Parathyroid adenoma (tissue), 2 donors: Measurements from ENCODE around the gene LDHAL6B.

Source experiments
- H2AFZ ChIP-seq: fragments of 300-600 bp; sonication (generic); one replicate; pipeline ENCODE4 v1.7.0; 2017; ENCODE audit warnings: antibody characterized with exemption, mild to moderate bottlenecking
- H3K27ac ChIP-seq: fragments of 300-600 bp; sonication (generic); one replicate; pipeline ENCODE4 v1.7.0; 2017
- H3K27me3 ChIP-seq: fragments of 300-600 bp; sonication (generic); one replicate; pipeline ENCODE4 v1.7.0; 2017; ENCODE audit warnings: low read length; ENCODE audit not compliant: control insufficient read depth, insufficient read depth
- H3K36me3 ChIP-seq: fragments of 300-600 bp; sonication (generic); one replicate; pipeline ENCODE4 v1.7.0; 2017; ENCODE audit warnings: low read length; ENCODE audit not compliant: control insufficient read depth, insufficient read depth
- H3K4me1 ChIP-seq: fragments of 300-600 bp; sonication (generic); one replicate; pipeline ENCODE4 v1.7.0; 2017; ENCODE audit warnings: control low read depth
- H3K4me2 ChIP-seq: fragments of 300-600 bp; sonication (generic); one replicate; pipeline ENCODE4 v1.7.0; 2017; ENCODE audit warnings: low read length
- H3K4me3 ChIP-seq: fragments of 300-600 bp; sonication (generic); one replicate; pipeline ENCODE4 v1.7.0; 2017; ENCODE audit warnings: low read depth, low read length
- H3K79me2 ChIP-seq: fragments of 300-600 bp; sonication (generic); one replicate; pipeline ENCODE4 v1.7.0; 2017; ENCODE audit warnings: control low read depth
- H3K9ac ChIP-seq: fragments of 300-600 bp; sonication (generic); one replicate; pipeline ENCODE4 v1.7.0; 2017; ENCODE audit warnings: mild to moderate bottlenecking
- H3K9me3 ChIP-seq: fragments of 300-600 bp; sonication (generic); one replicate; pipeline ENCODE4 v1.7.0; 2017; ENCODE audit warnings: low read length; ENCODE audit not compliant: control insufficient read depth
- CTCF ChIP-seq: fragments of 300-600 bp; sonication (generic); IDR thresholded peaks from one replicate; pipeline ENCODE4 v1.7.0; 2017; ENCODE audit warnings: antibody characterized with exemption, mild to moderate bottlenecking
- donor health status: primary hyperparathyroidism.

The LDHAL6B gene

GRCh38 chr15:59223736-59224135 lies 17.1 kb downstream of the LDHAL6B start:
- no peaks in the 10 kb centered on the region for H3K79me2 ChIP-seq
- H3K36me3 ChIP-seq: no peaks in the 10 kb centered on the region
- no peak overlapping the region for H3K9ac ChIP-seq
- H3K4me2 ChIP-seq: no peak overlapping the region
- H2AFZ ChIP-seq: no peak overlapping the region
- no peak for TF ChIP-seq CTCF
- no peak overlapping the region for H3K27ac ChIP-seq
- H3K9me3 ChIP-seq: no peaks in the 10 kb centered on the region
- H3K4me3 ChIP-seq: no peak overlapping the region
- H3K27me3 ChIP-seq: no peaks in the 10 kb centered on the region
- no peaks in the 10 kb centered on the region for H3K4me1 ChIP-seq

- H3K36me3 ChIP-seq: no peaks in the 10 kb centered on the region
- H3K27me3 ChIP-seq: no peaks in the 10 kb centered on the region
- H3K9ac ChIP-seq: no peak overlapping the region
- no peaks in the 10 kb centered on the region for H3K79me2 ChIP-seq
- H3K4me1 ChIP-seq: no peaks in the 10 kb centered on the region
- H3K4me3 ChIP-seq: no peak overlapping the region
- no peaks in the 10 kb centered on the region for H3K9me3 ChIP-seq
- no peak for TF ChIP-seq CTCF
- H2AFZ ChIP-seq: no peak overlapping the region
- H3K4me2 ChIP-seq: no peak overlapping the region
- H3K27ac ChIP-seq: no peak overlapping the region
These were observed 17.8 kb downstream of the LDHAL6B start for GRCh38 chr15:59224474-59224873.

GRCh38 chr15:59227021-59227420 lies 20.4 kb downstream of the LDHAL6B start:
- Histone ChIP-seq H3K9me3 (no peaks in the 10 kb centered on the region), H3K27me3 (no peaks in the 10 kb centered on the region), H3K4me2 (no peak overlapping the region), H3K36me3 (no peaks in the 10 kb centered on the region), H3K4me1 (no peaks in the 10 kb centered on the region), H3K27ac (no peak overlapping the region), H3K79me2 (no peaks in the 10 kb centered on the region), H3K4me3 (no peak overlapping the region), H2AFZ (no peak overlapping the region), H3K9ac (no peak overlapping the region)
- TF ChIP-seq CTCF: no peak

- Histone ChIP-seq H3K36me3 (no peaks in the 10 kb centered on the region), H3K4me2 (no peak overlapping the region)
These were observed 22.4 kb downstream of the LDHAL6B start for GRCh38 chr15:59229015-59229414.

More at GRCh38 chr15:59229015-59229414, 22.4 kb downstream of the LDHAL6B start:
- Histone ChIP-seq H3K4me1 (no peaks in the 10 kb centered on the region), H3K4me3 (no peak overlapping the region), H3K9ac (no peak overlapping the region), H3K79me2 (no peaks in the 10 kb centered on the region), H3K27ac (no peak overlapping the region), H3K9me3 (no peaks in the 10 kb centered on the region), H3K27me3 (no peaks in the 10 kb centered on the region), H2AFZ (no peak overlapping the region)
- no peak for TF ChIP-seq CTCF
